Measurements from ENCODE around the gene RDH12. TPM values are rescaled to one million over a fixed set of nuclear protein-coding genes. Genes with fewer than 3 reads are reported as not detected.

RDH12 gene
- total RNA-seq, 1 experiment from 2014 or later = not detected

DNA sequence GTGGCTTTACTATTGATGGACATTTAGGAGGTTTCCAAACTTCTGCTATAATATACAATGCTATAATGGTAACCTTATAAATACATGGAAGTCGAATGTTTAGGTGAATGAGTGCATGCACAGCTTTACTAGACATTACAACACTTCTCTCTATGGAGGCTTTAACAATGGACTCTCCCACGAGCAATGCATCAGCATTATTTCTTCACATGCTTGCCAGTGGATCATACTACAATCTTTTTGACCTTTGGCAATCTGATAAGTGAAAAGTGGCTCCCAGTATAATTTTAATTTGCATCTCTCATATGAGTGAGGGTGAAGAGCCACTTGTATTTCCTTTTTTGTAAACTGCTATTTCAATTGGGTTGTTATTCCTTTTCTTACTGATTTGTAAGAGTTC, 18.2 kb downstream of the RDH12 start:
- no peaks in the 10 kb centered on the region for H3K9me2 ChIP-seq (ENCODE audit: insufficient read depth)
- no peaks in the 10 kb centered on the region for H3K9me3 ChIP-seq (ENCODE audit: insufficient read depth, low read depth)
- no peak overlapping the region for H3K4me2 ChIP-seq
- DNase-seq = no peak
- CTCF ChIA-PET = no interaction called here
- H3K4me1 ChIP-seq (replicated peaks; ENCODE audit: insufficient read depth) = no peaks in the 10 kb centered on the region
- intact Hi-C loops (cut with micrococcal nuclease; ENCODE audit: unreplicated experiment) = no loop called here
- H3K4me3 ChIP-seq = no peak overlapping the region
- H3K79me2 ChIP-seq (ENCODE audit: low read depth) = no peaks in the 10 kb centered on the region
- no peak overlapping the region for H2AFZ ChIP-seq
- no peaks in the 10 kb centered on the region for H3K36me3 ChIP-seq (ENCODE audit: low read depth)
- no TSS peak for BruUV-seq (replicated peaks)
- no peaks in the 10 kb centered on the region for H4K20me1 ChIP-seq (ENCODE audit: insufficient read depth)
- POLR2A ChIA-PET (ENCODE audit: unreplicated experiment) = no interaction called here
- no peaks in the 10 kb centered on the region for H3F3A ChIP-seq (ENCODE audit: insufficient read depth, low read depth)
- H3K27me3 ChIP-seq (ENCODE audit: insufficient read depth, low read depth) = no peaks in the 10 kb centered on the region
- TF ChIP-seq, protein P1, sequence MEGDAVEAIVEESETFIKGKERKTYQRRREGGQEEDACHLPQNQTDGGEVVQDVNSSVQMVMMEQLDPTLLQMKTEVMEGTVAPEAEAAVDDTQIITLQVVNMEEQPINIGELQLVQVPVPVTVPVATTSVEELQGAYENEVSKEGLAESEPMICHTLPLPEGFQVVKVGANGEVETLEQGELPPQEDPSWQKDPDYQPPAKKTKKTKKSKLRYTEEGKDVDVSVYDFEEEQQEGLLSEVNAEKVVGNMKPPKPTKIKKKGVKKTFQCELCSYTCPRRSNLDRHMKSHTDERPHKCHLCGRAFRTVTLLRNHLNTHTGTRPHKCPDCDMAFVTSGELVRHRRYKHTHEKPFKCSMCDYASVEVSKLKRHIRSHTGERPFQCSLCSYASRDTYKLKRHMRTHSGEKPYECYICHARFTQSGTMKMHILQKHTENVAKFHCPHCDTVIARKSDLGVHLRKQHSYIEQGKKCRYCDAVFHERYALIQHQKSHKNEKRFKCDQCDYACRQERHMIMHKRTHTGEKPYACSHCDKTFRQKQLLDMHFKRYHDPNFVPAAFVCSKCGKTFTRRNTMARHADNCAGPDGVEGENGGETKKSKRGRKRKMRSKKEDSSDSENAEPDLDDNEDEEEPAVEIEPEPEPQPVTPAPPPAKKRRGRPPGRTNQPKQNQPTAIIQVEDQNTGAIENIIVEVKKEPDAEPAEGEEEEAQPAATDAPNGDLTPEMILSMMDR (conservative IDR thresholded peaks at IDR 0.05) = no peak
- TF ChIP-seq EZH2 (IDR thresholded peaks at IDR 0.05; ENCODE audit: low read depth) = no peak
- H3K27ac ChIP-seq = no peak overlapping the region

DNA sequence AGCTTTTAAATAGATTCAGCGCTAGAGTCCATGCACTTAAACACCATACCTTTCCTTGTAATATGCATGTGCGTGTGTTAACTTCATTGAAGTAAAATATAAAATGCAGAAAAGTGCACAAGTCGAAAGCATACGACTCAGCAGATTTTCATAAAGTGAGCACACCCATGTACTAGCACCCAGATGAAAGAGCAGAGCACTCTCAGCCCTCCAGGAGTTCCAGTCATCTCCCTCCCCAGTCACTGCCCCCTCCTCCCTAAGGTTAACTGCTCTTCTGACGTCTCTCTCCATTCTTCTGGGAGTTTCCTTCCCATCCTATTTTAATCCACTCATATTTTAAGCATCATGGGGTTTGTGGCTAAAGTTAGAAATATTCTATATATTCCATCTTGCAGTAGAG, 20.2 kb downstream of the RDH12 start:
- H3K9me2 ChIP-seq (ENCODE audit: insufficient read depth) = no peaks in the 10 kb centered on the region
- H3K9me3 ChIP-seq (ENCODE audit: insufficient read depth, low read depth) = no peaks in the 10 kb centered on the region
- DNase-seq = no peak
- H3K27ac ChIP-seq = no peak overlapping the region
- no peaks in the 10 kb centered on the region; the same call in 1 of the 2 replicates for H3K27me3 ChIP-seq (ENCODE audit: insufficient read depth, low read depth)
- no peak overlapping the region for H2AFZ ChIP-seq
- intact Hi-C loops (cut with micrococcal nuclease; ENCODE audit: unreplicated experiment) = no loop called here
- H3K79me2 ChIP-seq (ENCODE audit: low read depth) = no peaks in the 10 kb centered on the region
- TF ChIP-seq EZH2 (IDR thresholded peaks at IDR 0.05; ENCODE audit: low read depth) = no peak
- TF ChIP-seq, protein P1 (conservative IDR thresholded peaks at IDR 0.05) = no peak
- no peaks in the 10 kb centered on the region for H3F3A ChIP-seq (ENCODE audit: insufficient read depth, low read depth)
- BruUV-seq (replicated peaks) = no TSS peak
- H3K36me3 ChIP-seq (ENCODE audit: low read depth) = no peaks in the 10 kb centered on the region
- H3K4me1 ChIP-seq (replicated peaks; ENCODE audit: insufficient read depth) = 0 out of 2 replicates have a peak, but pooled peaks cover 4% of the 10 kb centered on the region
- no peak overlapping the region for H3K4me3 ChIP-seq
- H4K20me1 ChIP-seq (ENCODE audit: insufficient read depth) = no peaks in the 10 kb centered on the region
- no peak overlapping the region for H3K4me2 ChIP-seq
- ChIA-PET POLR2A (ENCODE audit: unreplicated experiment) (no interaction called here), CTCF (interaction anchor here (0.6 kb wide), 2 partner anchors 10 to 1194 kb away, joined by 5 to 6 read pairs; no protein-coding TSS in a partner anchor)

DNA sequence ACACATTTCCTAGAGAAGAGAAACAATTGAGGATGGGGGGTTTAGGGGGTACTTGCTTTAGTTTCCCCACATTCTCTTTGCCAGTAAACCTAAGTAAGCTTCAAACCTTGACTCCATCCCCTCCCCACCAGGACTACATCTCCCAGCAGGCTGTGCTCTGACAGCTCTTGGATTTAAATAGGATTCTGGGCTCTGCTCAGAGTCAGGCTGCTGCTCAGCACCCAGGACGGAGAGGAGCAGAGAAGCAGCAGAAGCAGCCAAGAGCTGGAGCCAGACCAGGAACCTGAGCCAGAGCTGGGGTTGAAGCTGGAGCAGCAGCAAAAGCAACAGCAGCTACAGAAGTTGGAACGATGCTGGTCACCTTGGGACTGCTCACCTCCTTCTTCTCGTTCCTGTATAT, 20.6 kb downstream of the RDH12 start:
- intact Hi-C loops (cut with micrococcal nuclease; ENCODE audit: unreplicated experiment) = no loop called here
- no peaks in the 10 kb centered on the region for H3K9me3 ChIP-seq (ENCODE audit: insufficient read depth, low read depth)
- H3K27ac ChIP-seq = no peak overlapping the region
- no peak overlapping the region for H3K4me2 ChIP-seq
- no TSS peak for BruUV-seq (replicated peaks)
- CTCF ChIA-PET = no interaction called here
- no peak for TF ChIP-seq EZH2 (IDR thresholded peaks at IDR 0.05; ENCODE audit: low read depth)
- TF ChIP-seq, protein P1 (conservative IDR thresholded peaks at IDR 0.05) = no peak
- no peak overlapping the region for H2AFZ ChIP-seq
- DNase-seq = no peak
- H3K9me2 ChIP-seq (ENCODE audit: insufficient read depth) = no peaks in the 10 kb centered on the region
- no peaks in the 10 kb centered on the region for H4K20me1 ChIP-seq (ENCODE audit: insufficient read depth)
- no peak overlapping the region for H3K4me3 ChIP-seq
- no peaks in the 10 kb centered on the region for H3F3A ChIP-seq (ENCODE audit: insufficient read depth, low read depth)
- no peaks in the 10 kb centered on the region; the same call in 1 of the 2 replicates for H3K27me3 ChIP-seq (ENCODE audit: insufficient read depth, low read depth)
- 0 out of 2 replicates have a peak, but pooled peaks cover 4% of the 10 kb centered on the region for H3K4me1 ChIP-seq (replicated peaks; ENCODE audit: insufficient read depth)
- H3K36me3 ChIP-seq (ENCODE audit: low read depth) = no peaks in the 10 kb centered on the region
- POLR2A ChIA-PET (ENCODE audit: unreplicated experiment) = no interaction called here
- H3K79me2 ChIP-seq (ENCODE audit: low read depth) = no peaks in the 10 kb centered on the region

Data from PC-9 (cell line).